H1 (cell line): ENCODE results near the gene NKAIN2. TPM values are rescaled to one million over a fixed set of nuclear protein-coding genes. Genes with fewer than 3 reads are reported as not detected.

Source experiments
- BCL11A ChIP-seq, 2 experiments: IDR thresholded peaks; one replicate each; pipeline ENCODE4 v1.6.1; 2011; ENCODE audit warnings: low read depth in 2 of 2, low read length in 2 of 2, mild to moderate bottlenecking in 2 of 2
- CBX5 ChIP-seq: fragments of 300-800, 300-1000 bp; sonication (generic); IDR thresholded peaks from 2 replicates; pipeline ENCODE4 v1.7.1; 2016; ENCODE audit warnings: antibody characterized with exemption, low read length, low read depth
- CBX8 ChIP-seq: fragments of 300-800, 300-1000 bp; sonication (generic); IDR thresholded peaks from 2 replicates; pipeline ENCODE4 v1.7.1; 2016; ENCODE audit warnings: low read depth, low read length, borderline replicate concordance
- CHD7 ChIP-seq: fragments of 300-600 bp; sonication (generic); IDR thresholded peaks from 2 replicates; pipeline ENCODE4 v1.7.1; 2012; ENCODE audit warnings: low read length, moderate library complexity, mild to moderate bottlenecking, inconsistent platforms; ENCODE audit not compliant: insufficient replicate concordance
- FOSL1 ChIP-seq: IDR thresholded peaks from 2 replicates; pipeline ENCODE4 v1.6.1; 2011; ENCODE audit warnings: mild to moderate bottlenecking, low read depth, low read length, moderate library complexity; ENCODE audit not compliant: insufficient read depth
- KDM5A ChIP-seq: fragments of 200-600 bp; IDR thresholded peaks from 2 replicates; pipeline ENCODE4 v1.7.1; 2012; ENCODE audit warnings: mild to moderate bottlenecking, low read length, inconsistent platforms, mixed read lengths
- TCF12 ChIP-seq: IDR thresholded peaks from 2 replicates; pipeline ENCODE4 v1.6.1; 2011; ENCODE audit warnings: low read depth, mild to moderate bottlenecking, low read length
- polyA plus RNA-seq, 7 experiments: library from polyadenylated mRNA; depleted of rRNA in 3 of 7; stranded (reverse) in 5 of 7; unstranded in 2 of 7; fragments of >200 nt in 5 of 7; fragments of 200-250 nt in 2 of 7; gene quantifications; 1 replicate in 5 of 7; 2 replicates in 1 of 7; 4 replicates in 1 of 7; pipeline versions ENCODE4 v1.2.1 to v1.2.3, GENCODE V29; 2011 to 2013; ENCODE audit warnings: missing spikeins in 2 of 7, mixed read lengths in 2 of 7
- total RNA-seq: library from RNA; stranded (reverse); fragmentation: NEBNext Ultra II Directional; extraction: Animal tissue kit (Norgen Biotek cat#: 25700); gene quantifications from 2 replicates; pipeline ENCODE4 v1.2.1, GENCODE V29; 2021

Gene NKAIN2
- total and polyA plus RNA-seq, 2 of the 8 experiments (the other 6 are each of a cell fraction or from before 2014, with no cell fraction given), result 0.20 to 0.34 TPM

- TF ChIP-seq CBX5 (no peak), FOSL1 (no peak), BCL11A (IDR thresholded peaks at IDR 0.05; ENCODE audit: low read depth in 2 of 2, low read length in 2 of 2) (no peak), TCF12 (no peak), KDM5A (no peak), CBX8 (no peak), CHD7 (no peak)
Observed at GRCh38 chr6:124822204-124822613, 1018.5 kb downstream of the NKAIN2 start (continued).
